GM12874 (cell line): Measurements from ENCODE around the gene PRUNE2.

Experiments used
- TF ChIP-seq, protein P1 (sequence below): IDR thresholded peaks from 2 replicates; pipeline ENCODE4 v1.5.1; 2011; ENCODE audit warnings: low read depth, mild to moderate bottlenecking, control low read depth, low read length, moderate library complexity; ENCODE audit not compliant: insufficient read depth

PRUNE2 gene

DNA sequence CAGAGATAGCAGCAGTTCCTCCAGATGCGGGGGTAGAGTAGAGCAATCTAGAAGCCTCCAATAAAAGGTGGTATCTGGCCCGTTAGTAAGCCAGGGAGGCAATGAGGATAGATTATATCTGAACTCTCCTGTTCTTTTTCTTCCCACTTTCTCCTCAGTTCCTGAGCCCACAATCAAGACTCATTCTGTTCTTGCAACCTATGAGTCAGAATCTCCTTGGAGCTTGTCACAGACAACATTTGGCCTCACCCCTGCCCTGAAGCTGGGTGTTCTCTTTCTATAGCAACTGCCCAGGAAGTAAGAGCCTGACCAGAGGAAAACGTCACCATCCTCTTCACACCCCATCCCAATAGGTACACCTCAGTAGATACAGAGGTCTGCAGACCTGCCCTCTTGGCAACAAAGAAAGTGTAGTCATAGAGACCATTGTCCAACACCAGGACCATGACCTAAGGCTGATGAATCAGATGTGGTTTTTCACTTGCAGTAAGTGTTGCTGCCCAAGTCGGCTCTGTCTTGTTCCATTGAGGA, 218.0 kb downstream of the PRUNE2 start:
- TF ChIP-seq, protein P1, sequence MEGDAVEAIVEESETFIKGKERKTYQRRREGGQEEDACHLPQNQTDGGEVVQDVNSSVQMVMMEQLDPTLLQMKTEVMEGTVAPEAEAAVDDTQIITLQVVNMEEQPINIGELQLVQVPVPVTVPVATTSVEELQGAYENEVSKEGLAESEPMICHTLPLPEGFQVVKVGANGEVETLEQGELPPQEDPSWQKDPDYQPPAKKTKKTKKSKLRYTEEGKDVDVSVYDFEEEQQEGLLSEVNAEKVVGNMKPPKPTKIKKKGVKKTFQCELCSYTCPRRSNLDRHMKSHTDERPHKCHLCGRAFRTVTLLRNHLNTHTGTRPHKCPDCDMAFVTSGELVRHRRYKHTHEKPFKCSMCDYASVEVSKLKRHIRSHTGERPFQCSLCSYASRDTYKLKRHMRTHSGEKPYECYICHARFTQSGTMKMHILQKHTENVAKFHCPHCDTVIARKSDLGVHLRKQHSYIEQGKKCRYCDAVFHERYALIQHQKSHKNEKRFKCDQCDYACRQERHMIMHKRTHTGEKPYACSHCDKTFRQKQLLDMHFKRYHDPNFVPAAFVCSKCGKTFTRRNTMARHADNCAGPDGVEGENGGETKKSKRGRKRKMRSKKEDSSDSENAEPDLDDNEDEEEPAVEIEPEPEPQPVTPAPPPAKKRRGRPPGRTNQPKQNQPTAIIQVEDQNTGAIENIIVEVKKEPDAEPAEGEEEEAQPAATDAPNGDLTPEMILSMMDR = no peak

DNA sequence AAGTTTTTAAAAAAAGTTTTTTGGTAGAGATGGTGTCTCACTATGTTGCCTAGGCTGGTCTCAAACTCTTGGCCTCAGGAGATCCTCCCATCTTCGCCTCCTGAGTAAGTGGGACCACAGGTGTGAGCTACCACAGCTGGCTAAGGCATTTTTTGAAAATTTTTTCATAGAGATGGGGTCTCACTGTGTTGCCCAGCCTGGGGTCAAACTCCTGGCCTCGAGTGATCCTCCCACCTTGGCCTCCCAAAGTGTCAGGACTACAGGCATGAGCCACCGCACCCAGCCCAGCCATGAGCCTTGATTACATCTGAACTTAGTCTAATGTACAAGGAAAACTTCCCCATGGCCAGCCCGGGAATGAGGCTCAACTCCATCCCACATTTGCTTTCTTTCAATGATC, 219.2 kb downstream of the PRUNE2 start:
- TF ChIP-seq, protein P1 = no peak

DNA sequence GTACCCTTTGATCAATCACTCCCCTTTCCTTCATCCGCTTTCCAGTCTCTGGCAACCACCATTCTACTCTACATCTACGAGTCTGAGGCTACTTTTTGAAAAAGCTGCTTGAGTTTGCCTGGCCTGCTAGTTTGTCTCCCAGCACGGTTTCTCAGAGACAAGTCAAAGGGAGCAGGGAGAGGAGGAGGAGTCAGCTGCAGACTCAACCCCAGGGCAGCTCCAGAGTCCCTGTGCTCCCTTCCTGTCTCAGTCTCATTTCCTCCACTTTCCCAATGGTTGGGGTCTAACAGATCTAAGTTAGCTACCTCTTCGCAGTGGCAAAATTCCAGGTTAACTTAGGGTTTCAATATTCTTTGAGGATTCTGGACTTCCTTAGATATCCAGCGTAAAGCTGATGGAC, 221.7 kb downstream of the PRUNE2 start:
- TF ChIP-seq, protein P1 = no peak

DNA sequence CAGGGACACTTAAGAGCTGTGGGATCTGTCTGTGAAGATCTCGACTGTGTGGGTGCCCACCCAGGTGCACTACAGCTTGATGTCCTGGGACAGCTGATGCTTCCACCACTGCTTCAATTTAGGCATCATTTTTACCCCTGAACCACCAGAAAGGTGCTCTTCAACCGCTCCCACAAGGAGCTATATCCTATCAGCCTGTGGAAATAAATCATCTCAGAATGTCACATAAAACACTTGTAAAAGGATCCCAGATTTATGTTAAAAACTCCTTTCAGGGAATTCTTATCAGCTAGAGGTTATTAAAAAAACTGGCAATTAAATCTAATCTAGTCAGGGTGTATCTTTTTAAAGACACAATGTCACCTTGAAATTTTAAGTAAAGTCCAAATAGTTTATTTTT, 224.4 kb downstream of the PRUNE2 start:
- TF ChIP-seq, protein P1 = no peak

DNA sequence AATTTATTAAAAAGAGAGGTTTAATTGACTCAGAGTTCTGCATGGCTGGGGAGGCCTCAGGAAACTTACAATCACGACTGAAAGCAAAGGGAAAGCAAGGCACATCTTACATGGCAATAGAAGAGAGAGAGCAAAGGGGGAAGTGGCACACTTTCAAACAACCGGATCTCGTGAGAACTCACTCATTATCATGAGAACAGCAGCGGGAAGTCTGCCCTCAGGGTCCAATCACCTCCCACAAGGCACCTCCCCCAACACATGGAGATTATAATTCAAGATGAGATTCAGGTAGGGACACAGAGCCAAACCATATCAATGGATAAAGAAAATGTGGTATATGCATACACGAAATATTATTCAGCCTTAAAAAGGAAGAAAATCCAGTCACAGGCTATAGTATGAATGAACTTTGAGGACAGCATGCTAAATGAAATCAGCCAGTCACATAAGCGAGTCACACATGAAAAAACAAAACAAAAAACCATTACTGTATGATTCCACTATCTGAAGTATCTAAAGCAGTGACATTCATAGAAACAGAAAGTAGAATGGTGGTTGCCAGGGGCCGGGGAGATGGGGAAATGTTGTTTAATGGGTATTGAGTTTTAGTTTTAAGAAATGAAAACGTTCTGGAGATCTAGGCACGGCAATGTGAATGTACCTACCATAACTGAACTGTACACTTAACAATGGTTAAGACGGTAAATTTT, 225.0 kb downstream of the PRUNE2 start:
- TF ChIP-seq, protein P1 = no peak

DNA sequence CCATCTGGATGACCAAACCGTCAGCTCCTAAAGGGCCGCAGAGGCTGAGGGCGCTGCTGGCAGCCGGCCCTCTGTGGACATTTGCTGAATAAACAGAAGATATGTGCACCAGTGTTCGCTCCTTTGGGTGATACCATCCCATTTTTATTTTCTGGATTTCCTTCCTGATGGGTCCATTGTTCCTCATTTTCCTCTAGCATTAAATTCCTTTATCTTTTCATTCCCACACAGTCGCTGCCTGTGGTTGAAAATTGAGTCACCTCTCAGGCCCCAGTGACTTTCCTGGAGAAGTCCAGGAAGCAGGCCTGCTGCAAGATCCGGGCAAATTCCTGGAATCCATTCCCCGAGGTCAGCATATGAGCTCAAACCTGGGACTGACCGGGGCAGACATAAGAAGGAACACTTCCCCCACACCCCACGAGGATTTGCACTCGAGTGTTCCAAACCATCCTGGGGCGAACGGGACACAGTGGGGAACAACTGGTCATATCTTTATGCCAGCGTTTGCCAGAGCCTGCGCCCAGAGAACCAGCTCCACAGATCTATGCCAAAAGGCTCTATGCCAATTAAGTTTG, 228.3 kb downstream of the PRUNE2 start:
- TF ChIP-seq, protein P1 = no peak

DNA sequence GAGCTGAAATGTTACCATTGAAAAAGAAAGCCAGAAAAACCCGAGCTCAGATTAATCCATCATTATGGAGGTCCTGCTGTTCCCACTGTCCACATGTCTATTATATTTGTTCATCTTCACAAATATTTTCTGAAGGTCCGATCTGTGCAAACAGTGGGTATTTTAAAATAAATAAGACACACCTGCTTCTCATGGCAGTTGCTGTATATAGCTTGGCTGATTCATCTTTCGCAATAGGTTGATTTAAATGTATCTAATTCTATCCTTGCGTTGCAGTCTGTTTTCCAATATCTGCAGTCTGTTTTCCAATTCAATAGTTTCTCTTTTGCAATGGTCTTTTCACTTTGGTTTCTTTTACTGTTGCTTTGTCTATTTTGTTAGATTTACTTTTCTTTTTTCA, 229.1 kb downstream of the PRUNE2 start:
- TF ChIP-seq, protein P1 = no peak
